Measurements from ENCODE around the gene GPRC5D.

Gene GPRC5D

GRCh38 chr12:12936983-12937491 lies 14.9 kb downstream of the GPRC5D start:
- no peak for TF ChIP-seq CTCF (IDR thresholded peaks at IDR 0.05; ENCODE audit: low read depth, low read length)
- DNase-seq (ENCODE audit: extremely low read depth, low read depth): no peak

GRCh38 chr12:12934556-12934955 lies 17.4 kb downstream of the GPRC5D start:
- no peak for TF ChIP-seq CTCF (IDR thresholded peaks at IDR 0.05; ENCODE audit: low read depth, low read length)
- no peak for DNase-seq (ENCODE audit: extremely low read depth, low read depth)

- no peak for DNase-seq (ENCODE audit: extremely low read depth, low read depth)
- TF ChIP-seq CTCF (IDR thresholded peaks at IDR 0.05; ENCODE audit: low read depth, low read length): no peak
These were observed 18.2 kb downstream of the GPRC5D start for GRCh38 chr12:12933742-12934141.

GRCh38 chr12:12930633-12931219 lies 21.2 kb downstream of the GPRC5D start:
- no peak for DNase-seq (ENCODE audit: extremely low read depth, low read depth)
- TF ChIP-seq CTCF (IDR thresholded peaks at IDR 0.05; ENCODE audit: low read depth, low read length): no peak

GRCh38 chr12:12929696-12930095 lies 22.3 kb downstream of the GPRC5D start:
- no peak for DNase-seq (ENCODE audit: extremely low read depth, low read depth)
- TF ChIP-seq CTCF (IDR thresholded peaks at IDR 0.05; ENCODE audit: low read depth, low read length): no peak

GRCh38 chr12:12927211-12928079 lies 24.5 kb downstream of the GPRC5D start:
- DNase-seq (ENCODE audit: extremely low read depth, low read depth): no peak
- no peak for TF ChIP-seq CTCF (IDR thresholded peaks at IDR 0.05; ENCODE audit: low read depth, low read length)

GRCh38 chr12:12926571-12927071 lies 25.3 kb downstream of the GPRC5D start:
- TF ChIP-seq CTCF (IDR thresholded peaks at IDR 0.05; ENCODE audit: low read depth, low read length): no peak
- no peak for DNase-seq (ENCODE audit: extremely low read depth, low read depth)

All from AG09319 (cell line).